Astrocyte of the cerebellum (primary cell): ENCODE results near the gene SOCS3.

ENCODE experiments used
- DNase-seq: peaks from one replicate; pipeline ENCODE4 v3.0.0-alpha.2; 2011; ENCODE audit warnings: low read depth
- H3K4me3 ChIP-seq: 2 replicates; pipeline ENCODE4 v1.5.1; 2011; ENCODE audit warnings: mild to moderate bottlenecking, low read depth, low read length, moderate library complexity
- in situ Hi-C: cut with HindIII; loops from 2 replicates; pipeline ENCODE4 v1.10.0; 2017; ENCODE audit warnings: low sequenced_read_pairs
- TF ChIP-seq, protein P1 (sequence below): IDR thresholded peaks from 2 replicates; pipeline ENCODE4 v1.5.1; 2012; ENCODE audit warnings: low read length, low read depth, moderate library complexity, mild to moderate bottlenecking; ENCODE audit errors: missing control alignments

SOCS3 gene

DNA sequence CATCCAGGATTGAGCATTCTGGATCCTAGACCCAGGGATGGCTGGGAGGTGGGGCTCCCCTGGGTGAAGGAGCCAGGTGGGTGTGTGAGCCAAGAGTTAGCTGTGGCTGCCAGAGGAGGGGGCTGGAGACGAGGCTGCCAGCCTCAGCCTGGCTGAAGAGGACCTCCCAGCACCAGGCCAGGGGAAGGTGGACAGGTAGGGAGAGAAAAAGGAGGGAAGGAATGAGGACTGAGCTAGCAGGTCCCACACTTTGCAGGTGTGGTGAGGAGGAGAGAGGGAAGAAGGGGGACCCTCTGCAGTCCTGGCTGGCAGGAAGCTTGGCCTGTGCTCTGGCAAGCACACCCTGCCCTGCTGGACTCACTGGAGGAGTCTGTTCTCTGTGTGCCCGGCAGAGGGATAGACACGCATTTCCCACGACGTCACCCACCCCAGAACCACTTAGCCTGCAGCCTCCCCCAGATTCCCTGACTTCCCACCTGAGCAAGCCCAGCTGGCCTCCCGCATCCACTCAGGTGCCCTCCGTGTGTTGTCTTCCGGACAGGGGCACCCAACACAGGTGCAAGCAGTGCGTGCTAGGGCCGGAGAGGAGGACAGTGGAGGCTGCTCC is 42.0 kb downstream of the SOCS3 start:
- no peak for DNase-seq
- in situ Hi-C loops, result no loop called here
- H3K4me3 ChIP-seq, result no peak overlapping the region
- TF ChIP-seq, protein P1, sequence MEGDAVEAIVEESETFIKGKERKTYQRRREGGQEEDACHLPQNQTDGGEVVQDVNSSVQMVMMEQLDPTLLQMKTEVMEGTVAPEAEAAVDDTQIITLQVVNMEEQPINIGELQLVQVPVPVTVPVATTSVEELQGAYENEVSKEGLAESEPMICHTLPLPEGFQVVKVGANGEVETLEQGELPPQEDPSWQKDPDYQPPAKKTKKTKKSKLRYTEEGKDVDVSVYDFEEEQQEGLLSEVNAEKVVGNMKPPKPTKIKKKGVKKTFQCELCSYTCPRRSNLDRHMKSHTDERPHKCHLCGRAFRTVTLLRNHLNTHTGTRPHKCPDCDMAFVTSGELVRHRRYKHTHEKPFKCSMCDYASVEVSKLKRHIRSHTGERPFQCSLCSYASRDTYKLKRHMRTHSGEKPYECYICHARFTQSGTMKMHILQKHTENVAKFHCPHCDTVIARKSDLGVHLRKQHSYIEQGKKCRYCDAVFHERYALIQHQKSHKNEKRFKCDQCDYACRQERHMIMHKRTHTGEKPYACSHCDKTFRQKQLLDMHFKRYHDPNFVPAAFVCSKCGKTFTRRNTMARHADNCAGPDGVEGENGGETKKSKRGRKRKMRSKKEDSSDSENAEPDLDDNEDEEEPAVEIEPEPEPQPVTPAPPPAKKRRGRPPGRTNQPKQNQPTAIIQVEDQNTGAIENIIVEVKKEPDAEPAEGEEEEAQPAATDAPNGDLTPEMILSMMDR, result no peak

DNA sequence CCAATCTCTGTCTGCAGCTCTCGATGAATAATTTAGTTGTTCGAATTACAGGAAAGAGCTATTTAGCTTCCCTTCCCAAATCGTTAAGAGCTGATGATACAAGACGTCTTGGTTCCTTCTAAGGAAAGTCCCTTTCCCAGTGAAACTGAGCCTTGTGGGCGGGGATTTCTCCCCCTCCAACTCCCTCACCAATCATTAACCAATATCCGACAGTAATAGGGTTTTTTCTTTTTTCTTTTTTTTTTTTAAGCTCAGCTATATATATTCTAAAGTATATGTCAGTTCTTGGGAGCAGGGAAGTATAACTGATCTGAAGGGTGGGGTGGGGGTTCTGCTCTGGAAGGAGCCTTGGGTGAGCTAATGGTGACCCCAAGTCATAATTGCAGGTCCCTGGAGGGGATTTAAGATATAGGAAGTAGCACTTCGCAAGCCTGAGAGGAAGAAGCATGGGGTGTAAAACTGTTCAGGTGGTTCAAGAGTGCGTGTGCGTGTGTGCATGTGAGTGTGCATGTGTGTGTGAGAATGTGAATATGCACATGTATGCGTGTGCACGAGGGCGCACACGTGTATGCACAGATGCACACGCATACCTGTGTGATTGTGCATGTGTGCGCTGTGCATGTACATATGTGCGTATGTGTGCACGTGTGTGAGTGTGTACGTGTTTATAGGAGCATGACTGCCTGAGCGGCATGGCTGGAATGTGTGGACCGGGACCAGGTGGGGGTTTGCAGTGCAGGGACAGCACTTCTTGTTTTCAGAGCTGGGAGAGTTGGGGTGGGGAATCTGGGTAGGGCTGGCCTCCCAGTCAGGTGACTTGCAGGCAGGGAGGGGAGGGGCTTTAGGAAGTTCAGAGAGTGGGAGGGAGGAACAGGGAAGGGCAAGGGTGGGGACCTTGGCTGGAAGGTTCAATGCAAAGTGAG is 42.7 kb downstream of the SOCS3 start:
- DNase-seq, result no peak
- H3K4me3 ChIP-seq, result no peak overlapping the region
- in situ Hi-C loops, result no loop called here
- TF ChIP-seq, protein P1, result no peak

DNA sequence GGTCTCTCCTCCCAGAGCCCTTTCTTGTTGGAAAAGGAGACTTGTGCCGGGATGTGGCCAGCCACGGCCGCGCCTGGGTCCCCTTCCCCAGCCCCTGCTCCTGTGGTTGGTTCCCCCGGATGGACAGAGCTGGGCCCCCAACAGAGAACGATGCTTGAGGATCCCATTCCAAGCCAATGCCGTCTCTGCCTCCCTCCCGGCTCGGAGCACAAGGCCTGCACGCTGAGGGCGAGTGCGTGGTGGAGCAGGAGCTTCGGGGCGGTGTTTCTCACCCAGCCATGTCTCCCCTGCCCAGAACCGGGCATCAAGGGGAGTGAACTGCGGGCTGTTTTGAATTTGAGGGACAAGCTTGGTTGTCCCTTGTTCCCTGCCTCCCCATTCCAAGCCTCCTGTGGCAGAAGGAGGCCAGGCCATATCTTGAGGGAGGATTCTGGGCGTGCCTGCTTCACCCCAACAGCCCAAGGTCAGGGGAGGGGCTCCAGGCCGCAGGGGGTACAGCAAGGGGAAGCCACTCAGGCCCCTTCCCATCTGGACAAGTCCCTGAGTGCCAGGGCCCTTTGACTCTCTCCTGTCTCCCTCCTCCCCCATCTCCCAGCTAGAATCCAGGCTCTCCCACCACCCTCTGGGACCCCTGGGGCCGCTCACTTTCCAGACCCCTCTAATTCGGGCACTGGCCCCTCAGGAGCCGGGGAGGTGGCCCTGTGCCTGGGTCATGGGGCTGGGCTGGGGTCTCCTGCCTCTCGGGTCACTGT is 43.6 kb downstream of the SOCS3 start:
- H3K4me3 ChIP-seq, result no peak overlapping the region
- DNase-seq, result no peak
- in situ Hi-C loops, result no loop called here
- TF ChIP-seq, protein P1, result no peak

DNA sequence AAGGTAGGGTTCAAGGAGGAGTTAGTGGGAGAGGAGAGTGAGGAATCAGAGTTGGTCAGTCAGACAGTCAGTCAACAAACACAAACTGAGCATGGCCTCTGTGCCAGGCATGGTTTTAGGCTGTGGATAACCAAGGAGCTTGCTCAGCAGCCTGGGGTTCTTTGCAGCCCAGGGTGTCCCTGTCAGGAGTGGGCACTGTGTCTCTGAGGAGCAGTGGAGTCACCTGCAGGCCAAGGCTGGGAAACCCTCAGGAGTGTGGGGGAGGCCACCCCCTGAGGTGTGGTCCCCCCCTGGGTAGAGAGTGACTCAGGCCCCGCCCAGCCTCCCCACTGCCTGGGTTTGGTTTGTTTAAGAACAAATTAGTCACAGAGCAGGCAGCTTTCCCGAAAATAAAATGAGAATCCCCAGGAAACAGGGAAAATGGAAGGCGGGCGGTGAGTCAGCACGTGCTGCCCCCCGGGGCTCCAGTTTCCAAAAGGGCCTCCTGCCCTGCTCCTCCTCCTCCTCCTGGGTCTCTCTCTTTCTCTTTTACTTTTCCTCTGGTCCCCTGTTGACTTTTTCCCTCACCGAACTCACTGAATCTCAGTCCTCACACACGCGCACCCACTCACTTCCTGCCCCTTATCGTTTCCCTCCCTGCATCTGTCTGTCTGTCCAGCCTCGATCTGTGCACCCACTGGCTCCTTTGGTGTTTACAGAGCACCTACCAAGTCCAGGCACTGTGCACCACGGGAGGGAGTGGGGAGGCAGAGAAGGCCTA is 44.3 kb downstream of the SOCS3 start:
- DNase-seq, result peak; percentile 86
- in situ Hi-C loops, result no loop called here
- TF ChIP-seq, protein P1, result no peak
- no peak overlapping the region for H3K4me3 ChIP-seq

DNA sequence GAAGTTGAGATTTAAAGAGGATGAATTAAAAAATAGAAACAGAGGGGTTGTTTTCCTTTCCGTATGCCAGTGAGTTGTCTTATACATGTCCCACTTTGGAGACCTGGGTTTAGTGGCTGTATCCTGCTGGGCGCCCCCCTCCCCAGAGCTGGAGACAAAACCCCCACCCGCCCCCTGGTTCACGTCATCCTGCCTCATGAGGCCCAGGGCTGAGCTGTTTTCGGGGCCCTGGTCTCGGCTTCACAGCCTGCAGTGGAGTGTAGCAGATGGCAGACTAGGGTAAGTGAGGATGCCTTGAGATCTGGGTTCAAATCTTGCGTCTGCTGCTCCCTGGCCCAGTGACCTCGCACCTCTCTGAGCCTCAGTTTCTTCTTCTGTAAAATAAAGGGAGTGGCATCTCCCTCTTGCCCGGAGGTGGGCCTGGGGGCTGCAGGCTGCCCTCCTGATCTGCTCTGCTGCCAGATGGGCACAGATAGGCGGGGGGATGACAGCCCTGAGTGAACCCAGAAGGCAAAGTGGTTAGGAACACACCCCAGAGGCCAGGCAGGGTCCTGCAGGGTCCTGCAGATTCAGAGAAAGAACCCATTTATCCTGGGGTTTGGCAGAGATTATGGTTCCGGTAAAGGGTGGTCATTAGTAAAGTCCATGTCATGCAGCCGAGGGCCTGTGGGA is 45.1 kb downstream of the SOCS3 start:
- TF ChIP-seq, protein P1, result peak; percentile 23
- in situ Hi-C loops, result no loop called here
- no peak overlapping the region for H3K4me3 ChIP-seq

More for the DNA sequence above, 45.1 kb downstream of the SOCS3 start:
- no peak for DNase-seq
